HepG2 (cell line): ENCODE data around the gene LTA4H. TPM values are rescaled to one million over a fixed set of nuclear protein-coding genes. Genes with fewer than 3 reads are reported as not detected.
A peak's percentile ranks its signal among the peaks of the same experiment; 100 is the strongest.

Experiments used
- ETS1 ChIP-seq: sonication (generic); formaldehyde crosslinking; IDR thresholded peaks from 2 replicates; pipeline ENCODE4 v1.4.0; 2020; ENCODE audit warnings: missing genetic modification reagents
- HHEX ChIP-seq: IDR thresholded peaks from 2 replicates; pipeline ENCODE4 v1.6.1; 2016; ENCODE audit warnings: control low read depth
- HNF4A ChIP-seq: sonication (generic); formaldehyde crosslinking; IDR thresholded peaks from 2 replicates; pipeline ENCODE4 v1.4.0; 2020; ENCODE audit warnings: missing genetic modification reagents
- HNRNPH1 ChIP-seq: fragments of 200-400 bp; formaldehyde crosslinking; optimal IDR thresholded peaks from 2 replicates; pipeline ENCODE3; 2017; ENCODE audit warnings: mild to moderate bottlenecking, low read depth, low read length
- HOXD1 ChIP-seq: sonication (generic); formaldehyde crosslinking; IDR thresholded peaks from 2 replicates; pipeline ENCODE4 v1.5.0; 2020; ENCODE audit warnings: missing genetic modification reagents
- PAF1 ChIP-seq: IDR thresholded peaks from 2 replicates; pipeline ENCODE4 v1.6.1; 2016; ENCODE audit warnings: missing genetic modification reagents, missing compliant biosample characterization
- PLRG1 ChIP-seq: fragments of 450-650 bp; conservative IDR thresholded peaks from 2 replicates; pipeline ENCODE4 v1.6.1; 2016
- SMARCE1 ChIP-seq: fragments of 450-650 bp; IDR thresholded peaks from 2 replicates; pipeline ENCODE4 v1.6.1; 2017; ENCODE audit warnings: borderline replicate concordance
- SP2 ChIP-seq: sonication (generic); formaldehyde crosslinking; IDR thresholded peaks from 2 replicates; pipeline ENCODE4 v1.5.1; 2020; ENCODE audit warnings: mild to moderate bottlenecking, missing genetic modification reagents
- STAG1 ChIP-seq: sonication (generic); formaldehyde crosslinking; IDR thresholded peaks from 2 replicates; pipeline ENCODE4 v1.4.0; 2020; ENCODE audit warnings: missing genetic modification reagents
- TBX3 ChIP-seq: fragments of 450-650 bp; IDR thresholded peaks from 2 replicates; pipeline ENCODE4 v1.6.1; 2017; ENCODE audit warnings: antibody characterized with exemption, mild to moderate bottlenecking, inconsistent platforms, borderline replicate concordance
- ZNF337 ChIP-seq: sonication (generic); formaldehyde crosslinking; IDR thresholded peaks from 2 replicates; pipeline ENCODE4 v1.5.1; 2020; ENCODE audit warnings: missing genetic modification reagents, low read depth, mild to moderate bottlenecking, borderline replicate concordance
- ZNF33A ChIP-seq: sonication (generic); formaldehyde crosslinking; IDR thresholded peaks from 2 replicates; pipeline ENCODE4 v1.5.1; 2020; ENCODE audit warnings: missing genetic modification reagents, mild to moderate bottlenecking, moderate library complexity, borderline replicate concordance
- ZNF430 ChIP-seq: sonication (generic); formaldehyde crosslinking; IDR thresholded peaks from 2 replicates; pipeline ENCODE4 v1.9.0; 2021; ENCODE audit warnings: mild to moderate bottlenecking, missing genetic modification reagents
- ZNF550 ChIP-seq: sonication (generic); formaldehyde crosslinking; IDR thresholded peaks from 2 replicates; pipeline ENCODE4 v1.4.0; 2020; ENCODE audit warnings: mild to moderate bottlenecking, missing genetic modification reagents, borderline replicate concordance
- ZSCAN25 ChIP-seq: sonication (generic); formaldehyde crosslinking; IDR thresholded peaks from 2 replicates; pipeline ENCODE4 v1.8.0; 2022; ENCODE audit warnings: mild to moderate bottlenecking, missing genetic modification reagents
- polyA plus RNA-seq, 8 experiments: library from polyadenylated mRNA; depleted of rRNA in 3 of 8; stranded (reverse) in 7 of 8; unstranded in 1 of 8; fragments of >200 nt; fragmentation: Illumina TruSeq in 4 of 8; extraction: Trizol in 4 of 8; gene quantifications; 2 replicates each; pipeline versions ENCODE4 v1.2.1 to v1.2.3, GENCODE V29; 2011 to 2016; ENCODE audit warnings: low read depth in 4 of 8, missing spikeins in 1 of 8, mixed read lengths in 1 of 8; ENCODE audit not compliant: insufficient read depth in 1 of 8
- total RNA-seq, 5 experiments: library from RNA; depleted of rRNA; stranded (reverse); fragments of >200 nt; fragmentation: Illumina TruSeq; extraction: Trizol; gene quantifications; 2 replicates each; pipeline ENCODE4 v1.2.3, GENCODE V29; 2016; ENCODE audit warnings: low read depth in 1 of 5
- TF ChIP-seq, protein P1 (sequence below): sonication (generic); formaldehyde crosslinking; IDR thresholded peaks from 2 replicates; pipeline ENCODE4 v1.8.1; 2022; ENCODE audit warnings: mild to moderate bottlenecking, missing genetic modification reagents
- TF ChIP-seq, protein P2 (sequence below): sonication (generic); formaldehyde crosslinking; conservative IDR thresholded peaks from 2 replicates; pipeline ENCODE4 v1.5.0; 2020; ENCODE audit warnings: missing genetic modification reagents
- TF ChIP-seq, protein P3 (sequence below): sonication (generic); formaldehyde crosslinking; IDR thresholded peaks from 2 replicates; pipeline ENCODE4 v1.9.0; 2021; ENCODE audit warnings: mild to moderate bottlenecking, missing genetic modification reagents

Gene LTA4H
- total and polyA plus RNA-seq, 2 of the 13 experiments (the other 11 are each of a cell fraction or from before 2014, with no cell fraction given): 87.5 to 90.4 TPM

DNA sequence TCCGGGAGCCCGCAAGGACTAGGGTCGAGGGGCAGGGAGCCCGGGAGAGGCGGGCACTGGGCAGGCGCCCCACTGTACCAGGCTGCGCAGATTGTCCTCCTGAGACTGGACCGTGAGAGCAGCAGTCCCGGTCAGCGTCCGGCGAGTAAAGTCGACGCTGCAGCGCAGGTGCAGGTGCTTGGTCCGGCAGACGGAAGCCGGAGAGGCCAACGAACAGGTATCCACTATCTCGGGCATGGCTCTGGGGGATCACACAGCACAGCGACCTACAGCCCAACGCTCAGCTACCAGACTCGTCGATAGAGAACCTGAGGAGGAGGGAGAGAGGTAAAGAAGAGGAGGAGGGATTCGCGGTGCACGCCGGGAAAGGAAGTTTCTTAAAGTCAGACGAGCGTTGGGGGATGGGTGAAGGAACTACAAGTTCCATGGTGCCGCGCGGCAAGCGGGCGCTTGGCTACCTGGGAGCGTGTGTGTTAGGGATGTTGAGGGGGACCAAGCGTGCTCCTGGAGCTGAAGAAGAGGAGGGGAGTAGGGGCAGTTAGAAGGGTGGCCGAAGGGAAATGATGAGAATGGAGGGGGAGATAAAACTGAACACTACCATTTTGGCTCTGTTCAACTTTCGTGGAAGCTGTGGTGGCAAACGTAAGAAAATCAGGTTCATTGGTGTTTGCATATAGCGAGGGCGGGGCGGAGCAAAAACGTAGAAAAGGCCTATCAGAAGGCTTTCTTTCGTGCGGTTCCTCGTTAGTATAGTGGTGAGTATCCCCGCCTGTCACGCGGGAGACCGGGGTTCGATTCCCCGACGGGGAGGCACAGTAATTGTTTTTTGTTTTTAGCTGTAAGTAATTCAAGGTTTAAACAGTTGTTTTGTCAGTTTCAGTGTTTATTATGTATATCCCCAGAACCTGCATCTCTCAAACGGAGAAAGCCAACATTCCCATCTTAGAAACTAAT is at the start of gene LTA4H (continued):
- TF ChIP-seq ZNF430 (CRISPR knock-in tag) (peak; percentile 71), SP2 (CRISPR knock-in tag) (no peak), HOXD1 (CRISPR knock-in tag) (no peak), STAG1 (CRISPR knock-in tag) (no peak), HHEX (CRISPR knock-in tag) (no peak), HNRNPH1 (no peak), SMARCE1 (no peak), ZNF33A (no peak), HNF4A (CRISPR knock-in tag) (no peak), PLRG1 (no peak), ZSCAN25 (peak; percentile 71), ZNF550 (CRISPR knock-in tag) (no peak), PAF1 (CRISPR knock-in tag) (no peak), ZNF337 (CRISPR knock-in tag) (0 out of 2 replicates have a peak, but pooled peaks have one; percentile 25), TBX3 (no peak), ETS1 (CRISPR knock-in tag) (no peak)
- TF ChIP-seq, protein P1, sequence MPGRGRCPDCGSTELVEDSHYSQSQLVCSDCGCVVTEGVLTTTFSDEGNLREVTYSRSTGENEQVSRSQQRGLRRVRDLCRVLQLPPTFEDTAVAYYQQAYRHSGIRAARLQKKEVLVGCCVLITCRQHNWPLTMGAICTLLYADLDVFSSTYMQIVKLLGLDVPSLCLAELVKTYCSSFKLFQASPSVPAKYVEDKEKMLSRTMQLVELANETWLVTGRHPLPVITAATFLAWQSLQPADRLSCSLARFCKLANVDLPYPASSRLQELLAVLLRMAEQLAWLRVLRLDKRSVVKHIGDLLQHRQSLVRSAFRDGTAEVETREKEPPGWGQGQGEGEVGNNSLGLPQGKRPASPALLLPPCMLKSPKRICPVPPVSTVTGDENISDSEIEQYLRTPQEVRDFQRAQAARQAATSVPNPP (CRISPR knock-in tag): no peak
- TF ChIP-seq, protein P2, sequence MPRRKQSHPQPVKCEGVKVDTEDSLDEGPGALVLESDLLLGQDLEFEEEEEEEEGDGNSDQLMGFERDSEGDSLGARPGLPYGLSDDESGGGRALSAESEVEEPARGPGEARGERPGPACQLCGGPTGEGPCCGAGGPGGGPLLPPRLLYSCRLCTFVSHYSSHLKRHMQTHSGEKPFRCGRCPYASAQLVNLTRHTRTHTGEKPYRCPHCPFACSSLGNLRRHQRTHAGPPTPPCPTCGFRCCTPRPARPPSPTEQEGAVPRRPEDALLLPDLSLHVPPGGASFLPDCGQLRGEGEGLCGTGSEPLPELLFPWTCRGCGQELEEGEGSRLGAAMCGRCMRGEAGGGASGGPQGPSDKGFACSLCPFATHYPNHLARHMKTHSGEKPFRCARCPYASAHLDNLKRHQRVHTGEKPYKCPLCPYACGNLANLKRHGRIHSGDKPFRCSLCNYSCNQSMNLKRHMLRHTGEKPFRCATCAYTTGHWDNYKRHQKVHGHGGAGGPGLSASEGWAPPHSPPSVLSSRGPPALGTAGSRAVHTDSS (CRISPR knock-in tag): no peak; the same call in 1 of the 2 replicates
- TF ChIP-seq, protein P3, sequence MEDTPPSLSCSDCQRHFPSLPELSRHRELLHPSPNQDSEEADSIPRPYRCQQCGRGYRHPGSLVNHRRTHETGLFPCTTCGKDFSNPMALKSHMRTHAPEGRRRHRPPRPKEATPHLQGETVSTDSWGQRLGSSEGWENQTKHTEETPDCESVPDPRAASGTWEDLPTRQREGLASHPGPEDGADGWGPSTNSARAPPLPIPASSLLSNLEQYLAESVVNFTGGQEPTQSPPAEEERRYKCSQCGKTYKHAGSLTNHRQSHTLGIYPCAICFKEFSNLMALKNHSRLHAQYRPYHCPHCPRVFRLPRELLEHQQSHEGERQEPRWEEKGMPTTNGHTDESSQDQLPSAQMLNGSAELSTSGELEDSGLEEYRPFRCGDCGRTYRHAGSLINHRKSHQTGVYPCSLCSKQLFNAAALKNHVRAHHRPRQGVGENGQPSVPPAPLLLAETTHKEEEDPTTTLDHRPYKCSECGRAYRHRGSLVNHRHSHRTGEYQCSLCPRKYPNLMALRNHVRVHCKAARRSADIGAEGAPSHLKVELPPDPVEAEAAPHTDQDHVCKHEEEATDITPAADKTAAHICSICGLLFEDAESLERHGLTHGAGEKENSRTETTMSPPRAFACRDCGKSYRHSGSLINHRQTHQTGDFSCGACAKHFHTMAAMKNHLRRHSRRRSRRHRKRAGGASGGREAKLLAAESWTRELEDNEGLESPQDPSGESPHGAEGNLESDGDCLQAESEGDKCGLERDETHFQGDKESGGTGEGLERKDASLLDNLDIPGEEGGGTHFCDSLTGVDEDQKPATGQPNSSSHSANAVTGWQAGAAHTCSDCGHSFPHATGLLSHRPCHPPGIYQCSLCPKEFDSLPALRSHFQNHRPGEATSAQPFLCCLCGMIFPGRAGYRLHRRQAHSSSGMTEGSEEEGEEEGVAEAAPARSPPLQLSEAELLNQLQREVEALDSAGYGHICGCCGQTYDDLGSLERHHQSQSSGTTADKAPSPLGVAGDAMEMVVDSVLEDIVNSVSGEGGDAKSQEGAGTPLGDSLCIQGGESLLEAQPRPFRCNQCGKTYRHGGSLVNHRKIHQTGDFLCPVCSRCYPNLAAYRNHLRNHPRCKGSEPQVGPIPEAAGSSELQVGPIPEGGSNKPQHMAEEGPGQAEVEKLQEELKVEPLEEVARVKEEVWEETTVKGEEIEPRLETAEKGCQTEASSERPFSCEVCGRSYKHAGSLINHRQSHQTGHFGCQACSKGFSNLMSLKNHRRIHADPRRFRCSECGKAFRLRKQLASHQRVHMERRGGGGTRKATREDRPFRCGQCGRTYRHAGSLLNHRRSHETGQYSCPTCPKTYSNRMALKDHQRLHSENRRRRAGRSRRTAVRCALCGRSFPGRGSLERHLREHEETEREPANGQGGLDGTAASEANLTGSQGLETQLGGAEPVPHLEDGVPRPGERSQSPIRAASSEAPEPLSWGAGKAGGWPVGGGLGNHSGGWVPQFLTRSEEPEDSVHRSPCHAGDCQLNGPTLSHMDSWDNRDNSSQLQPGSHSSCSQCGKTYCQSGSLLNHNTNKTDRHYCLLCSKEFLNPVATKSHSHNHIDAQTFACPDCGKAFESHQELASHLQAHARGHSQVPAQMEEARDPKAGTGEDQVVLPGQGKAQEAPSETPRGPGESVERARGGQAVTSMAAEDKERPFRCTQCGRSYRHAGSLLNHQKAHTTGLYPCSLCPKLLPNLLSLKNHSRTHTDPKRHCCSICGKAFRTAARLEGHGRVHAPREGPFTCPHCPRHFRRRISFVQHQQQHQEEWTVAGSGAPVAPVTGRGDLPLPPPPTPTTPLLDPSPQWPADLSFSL (CRISPR knock-in tag): no peak
